Ramos (cell line): ENCODE data around the gene LMNA.

Experiments used
- in situ Hi-C: fragments of 300-500 bp; cut with MboI; formaldehyde crosslinking; loops from one replicate; pipeline ENCODE4 v1.14.3; 2022; ENCODE audit warnings: low sequenced_read_pairs; ENCODE audit not compliant: unreplicated experiment

LMNA gene

DNA sequence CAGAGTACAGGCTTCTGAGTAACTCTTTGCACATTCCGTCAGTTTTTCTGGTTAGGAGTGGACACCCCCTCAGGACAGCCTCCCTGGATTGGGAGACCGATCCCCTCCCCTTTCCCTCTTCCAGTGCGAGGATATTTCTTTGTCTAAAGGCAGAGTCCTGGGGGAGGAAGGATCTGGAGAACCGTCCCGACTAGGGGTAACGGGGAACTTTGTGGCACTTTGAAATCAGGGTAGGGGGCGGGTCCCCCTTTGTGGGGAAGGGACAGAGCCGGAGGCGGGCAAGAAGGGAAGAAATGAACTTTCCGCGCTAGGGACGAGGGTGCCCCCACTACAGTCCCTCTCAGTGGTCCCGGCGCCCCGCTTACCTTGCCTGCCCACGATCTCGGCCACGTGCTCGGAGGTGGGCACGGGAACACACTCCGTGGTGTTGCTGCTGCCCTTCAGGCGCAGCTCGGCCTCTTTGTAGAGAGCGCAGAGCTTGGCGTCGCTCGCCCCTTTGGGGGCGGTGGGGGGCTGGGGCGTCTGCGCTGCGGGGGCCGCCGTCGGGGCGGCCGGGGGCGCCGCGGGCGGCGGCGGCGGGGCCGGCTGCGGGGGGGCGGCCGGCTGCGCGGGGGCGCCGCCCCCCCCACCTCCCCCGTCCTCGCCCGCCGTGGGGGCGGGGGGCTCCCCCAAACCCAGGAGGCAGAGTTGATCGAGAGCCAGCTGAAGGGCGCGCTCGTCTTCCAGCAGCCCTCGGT, 33.2 kb upstream of the LMNA start:
- in situ Hi-C loops: no loop called here

DNA sequence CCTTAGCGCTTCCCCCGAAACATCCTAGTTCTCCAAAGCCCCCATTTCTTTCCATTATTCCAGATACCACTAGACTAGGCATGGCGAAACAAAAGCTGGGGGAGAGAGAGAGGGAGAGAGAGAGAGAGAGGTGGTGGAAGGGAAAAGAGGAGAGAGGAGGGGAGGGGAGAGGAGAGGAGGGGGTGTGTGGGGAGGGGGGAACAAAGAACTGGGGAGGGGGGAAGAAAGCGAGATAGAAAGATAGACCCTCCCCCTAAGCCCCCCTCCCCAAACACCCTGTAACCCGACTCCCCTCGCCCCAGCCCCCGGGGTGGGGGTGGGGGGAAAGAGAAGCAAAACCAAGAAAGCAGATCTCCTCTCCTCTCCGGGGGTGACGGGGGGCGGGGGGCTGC, 32.6 kb upstream of the LMNA start:
- in situ Hi-C loops: no loop called here

DNA sequence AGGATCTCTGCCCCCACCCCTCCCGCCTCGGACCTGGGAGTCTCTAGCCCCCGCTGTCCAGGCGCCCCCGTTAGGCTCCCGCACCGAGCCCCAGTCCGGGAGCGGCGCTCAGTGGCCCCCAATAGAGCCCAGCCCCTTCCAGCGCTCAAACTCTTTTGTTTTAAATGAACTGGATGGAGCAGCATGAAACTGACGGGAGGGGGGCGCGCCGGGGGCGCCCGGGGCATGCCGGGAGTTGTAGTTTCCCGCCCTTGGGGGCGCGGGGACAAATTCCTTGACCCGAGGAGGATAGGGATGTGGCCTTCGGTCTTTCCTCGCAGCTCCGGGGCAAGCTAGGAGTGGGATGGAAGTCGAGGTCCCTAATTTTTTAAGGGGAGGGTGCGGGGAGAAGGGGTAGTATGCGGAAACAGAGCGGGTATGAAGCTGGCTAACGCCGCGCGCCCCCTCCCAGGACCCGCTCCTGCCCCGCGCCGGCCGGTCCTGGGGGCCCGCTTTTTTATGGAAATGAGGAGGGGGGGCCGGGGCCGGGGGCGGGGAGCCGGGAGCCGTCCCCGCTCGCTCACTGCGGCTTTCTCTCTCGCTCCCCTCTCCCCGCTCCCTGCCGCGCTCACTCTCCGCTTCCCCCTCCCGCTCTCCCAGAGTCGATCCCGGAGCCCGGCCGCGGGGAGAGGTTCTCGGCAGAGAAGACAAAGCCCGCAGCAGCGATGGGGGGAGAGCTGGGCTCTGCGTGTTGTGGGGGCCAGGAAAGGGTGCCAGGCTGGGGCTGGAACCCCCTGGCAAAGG, 32.0 kb upstream of the LMNA start, which contains the start of gene MEX3A:
Gene MEX3A (minus strand): TSS at position 157 of the 783 bp plus-strand sequence. CDS start 467 bp downstream, outside the sequence.
- in situ Hi-C loops: no loop called here

DNA sequence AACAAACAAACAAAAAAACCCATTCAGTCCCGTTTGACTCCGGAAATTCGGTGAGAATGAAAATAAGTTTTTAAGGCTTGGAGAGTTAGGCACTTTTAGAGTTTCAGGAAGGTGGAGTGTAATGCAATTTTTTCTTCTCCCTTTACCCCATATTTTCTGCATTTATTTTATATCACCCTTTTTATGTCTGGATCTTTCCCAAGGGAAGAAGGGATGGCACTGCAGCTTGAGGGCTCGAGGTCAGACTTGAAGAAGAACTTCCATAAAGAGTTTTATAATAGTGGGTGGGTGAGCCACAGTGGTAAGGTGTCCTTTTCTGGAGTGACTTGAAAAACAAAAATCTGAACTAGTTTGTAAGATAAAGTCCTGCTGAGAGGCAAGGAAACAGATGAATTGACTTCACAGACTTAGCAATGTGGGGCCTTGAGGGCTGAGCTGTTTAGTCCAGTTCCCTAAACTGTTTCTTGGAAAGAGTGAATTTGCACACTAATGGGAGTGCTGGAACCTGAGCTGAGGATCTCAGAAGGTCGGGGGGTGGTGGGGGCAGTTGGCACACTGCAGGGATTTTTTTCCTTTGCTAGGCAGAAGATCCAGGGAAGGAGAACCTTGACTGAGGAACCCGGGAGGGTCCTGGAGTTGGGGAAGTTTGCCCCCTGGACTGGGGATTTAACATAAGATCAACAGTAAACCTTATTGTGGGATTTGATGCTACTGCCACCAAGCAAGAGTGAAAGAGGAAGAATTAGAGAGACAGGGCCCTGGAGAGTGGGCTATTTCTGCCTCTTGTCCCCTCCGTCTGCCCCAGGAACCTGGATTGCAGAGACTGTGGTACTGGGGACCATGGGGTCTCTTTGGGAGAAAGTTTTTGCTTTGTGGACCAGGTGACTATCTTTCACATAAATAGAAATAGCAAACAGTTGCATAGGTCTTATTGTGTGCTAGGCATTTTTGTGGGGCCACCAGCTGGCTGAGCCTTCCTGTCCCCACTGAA, 30.4 kb upstream of the LMNA start:
- in situ Hi-C loops: no loop called here

DNA sequence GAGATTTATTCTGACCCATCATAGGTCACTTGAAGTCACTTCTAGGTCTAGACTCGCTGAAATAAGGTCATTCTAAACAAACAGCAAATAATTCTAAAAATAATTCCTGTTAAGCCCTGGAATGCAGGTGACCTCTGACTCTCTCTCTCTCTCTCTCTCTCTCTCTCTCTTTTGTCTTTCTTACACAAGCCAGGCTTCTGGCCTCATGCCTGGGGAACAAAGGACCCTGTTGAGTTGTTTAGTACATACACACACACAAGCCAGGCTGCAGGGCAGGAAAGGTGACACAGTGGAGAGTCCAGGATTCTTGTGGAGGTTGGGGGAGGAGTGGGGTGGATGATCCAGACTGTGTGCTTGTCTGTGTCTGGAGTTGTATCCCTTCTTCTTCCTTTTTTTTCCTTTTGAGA, 28.3 kb upstream of the LMNA start:
- in situ Hi-C loops: no loop called here

DNA sequence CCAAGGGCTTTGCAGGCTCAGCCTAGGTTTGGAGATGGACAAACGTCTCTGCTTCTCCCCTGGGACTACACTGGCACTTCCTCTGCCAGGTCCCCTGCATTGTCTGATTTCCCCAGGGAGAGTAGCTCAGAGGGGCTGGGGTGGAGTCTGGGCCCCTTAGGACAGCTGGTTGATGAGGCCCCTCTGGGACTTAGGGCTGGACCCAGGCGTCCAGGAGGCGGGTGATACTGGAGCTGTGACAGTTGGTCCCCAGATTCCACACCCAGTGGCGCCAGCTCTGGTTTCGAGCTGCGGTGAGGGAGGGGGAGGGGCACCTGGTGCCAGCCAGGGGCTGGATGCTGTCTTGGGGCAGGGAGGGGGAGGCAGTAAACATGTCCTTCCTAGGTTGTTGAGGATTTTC, 24.8 kb upstream of the LMNA start:
- in situ Hi-C loops: loop anchor here (5.0 to 10.0 kb wide), 2 partner anchors 43 to 355 kb away; no protein-coding TSS in a partner anchor

DNA sequence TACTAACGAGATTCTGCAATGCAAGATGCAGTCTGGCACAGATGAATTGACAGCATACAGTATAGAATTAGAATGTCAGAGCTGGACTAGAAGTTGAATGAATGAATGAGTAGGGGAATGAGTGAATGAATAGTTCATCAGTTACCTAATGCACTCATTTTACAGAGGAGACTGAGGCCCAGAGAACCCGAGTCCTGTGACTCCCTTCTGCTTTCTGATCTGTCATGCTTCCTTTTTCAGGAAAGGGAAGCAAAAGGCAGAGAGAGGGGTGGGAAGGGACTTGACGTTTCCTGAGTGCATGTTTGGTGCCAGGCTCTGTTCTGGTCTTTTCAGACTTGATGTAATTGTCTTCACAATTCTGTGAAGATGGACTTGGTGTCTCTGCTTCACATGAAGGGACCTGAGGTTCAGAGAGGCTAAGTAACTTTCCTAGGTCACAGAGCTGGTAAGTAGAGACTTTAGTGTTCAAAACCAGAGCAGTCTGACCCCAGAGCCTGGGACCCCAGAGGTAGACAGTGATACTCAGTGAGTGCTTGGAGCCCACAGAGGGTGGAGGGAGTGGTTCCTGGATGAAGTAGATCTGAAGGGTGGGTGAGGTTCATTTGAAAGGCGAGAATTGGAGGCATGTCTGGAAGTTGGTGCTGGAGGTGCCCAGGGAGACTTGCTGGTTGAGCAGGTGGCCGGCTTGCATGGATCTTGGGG, 24.2 kb upstream of the LMNA start:
- in situ Hi-C loops: loop anchor here (5.0 to 10.0 kb wide), 2 partner anchors 42 to 355 kb away; no protein-coding TSS in a partner anchor

DNA sequence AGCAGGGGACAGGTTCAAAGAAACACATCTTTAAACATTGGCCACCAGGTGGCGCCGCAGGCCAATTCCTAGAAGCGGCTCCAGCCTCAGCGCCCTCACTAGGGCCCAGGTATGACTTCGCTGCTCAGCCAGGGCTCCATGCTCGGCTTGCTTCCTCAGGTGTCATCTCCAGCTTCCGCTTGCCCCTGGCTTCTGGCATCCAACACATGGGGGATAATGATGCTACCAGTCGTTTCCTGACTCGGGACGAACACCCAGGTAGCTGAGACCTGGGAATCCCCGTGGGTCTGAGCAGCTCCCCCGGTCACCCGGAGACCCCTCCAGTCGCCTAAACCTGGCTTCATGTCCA, 23.7 kb upstream of the LMNA start:
- in situ Hi-C loops: loop anchor here (5.0 to 10.0 kb wide), 2 partner anchors 41 to 354 kb away; no protein-coding TSS in a partner anchor

DNA sequence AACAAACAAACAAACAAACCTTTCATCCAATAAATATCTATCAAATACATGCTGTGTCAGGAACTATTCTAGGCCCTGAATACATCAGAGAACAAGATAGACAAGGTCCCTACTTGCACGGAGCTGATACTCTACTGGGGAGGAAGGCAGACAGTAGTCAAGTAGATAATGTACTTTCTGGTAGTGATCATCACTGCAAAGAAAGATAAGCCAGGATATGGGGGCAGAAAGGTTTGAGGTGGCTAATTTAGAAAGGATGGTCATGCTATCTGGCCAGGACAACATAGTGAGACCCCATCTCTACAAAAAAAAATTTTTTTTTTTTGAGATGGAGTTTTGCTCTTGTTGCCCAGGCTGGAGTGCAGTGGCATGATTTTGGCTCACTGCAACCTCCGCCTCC, 22.9 kb upstream of the LMNA start:
- in situ Hi-C loops: loop anchor here (5.0 to 10.0 kb wide), 2 partner anchors 41 to 353 kb away; no protein-coding TSS in a partner anchor

DNA sequence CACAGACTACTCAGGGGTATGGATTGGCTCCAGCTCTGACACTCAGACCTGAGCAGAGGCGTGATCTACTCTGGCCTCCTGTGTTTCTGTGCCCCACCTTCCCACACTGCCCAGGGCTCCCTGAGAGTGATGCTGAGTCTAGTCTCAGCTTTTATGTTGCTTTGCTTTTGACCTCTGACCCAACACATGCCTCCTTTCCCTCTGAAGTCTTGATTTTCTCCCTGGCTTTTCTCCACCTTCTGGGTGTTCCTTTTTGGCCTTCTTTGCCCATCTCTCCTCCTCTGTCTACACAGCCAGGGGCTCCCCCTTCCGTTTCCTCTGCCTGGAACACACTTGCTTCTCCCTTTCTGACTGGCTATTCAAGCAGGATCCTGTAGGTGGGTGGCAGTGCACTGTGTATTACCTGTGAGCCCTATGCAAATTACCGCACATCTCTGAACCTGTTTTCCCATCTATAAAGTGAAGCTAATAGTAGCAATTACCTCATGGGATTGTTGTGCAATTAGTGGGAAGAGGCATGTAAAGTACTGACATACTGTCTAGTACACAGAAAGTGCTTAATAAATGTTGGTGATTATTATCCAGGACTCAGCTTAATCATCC, 18.5 kb upstream of the LMNA start:
- in situ Hi-C loops: loop anchor here (10.0 kb wide), 1 partner anchor 349 kb away; no protein-coding TSS in a partner anchor

DNA sequence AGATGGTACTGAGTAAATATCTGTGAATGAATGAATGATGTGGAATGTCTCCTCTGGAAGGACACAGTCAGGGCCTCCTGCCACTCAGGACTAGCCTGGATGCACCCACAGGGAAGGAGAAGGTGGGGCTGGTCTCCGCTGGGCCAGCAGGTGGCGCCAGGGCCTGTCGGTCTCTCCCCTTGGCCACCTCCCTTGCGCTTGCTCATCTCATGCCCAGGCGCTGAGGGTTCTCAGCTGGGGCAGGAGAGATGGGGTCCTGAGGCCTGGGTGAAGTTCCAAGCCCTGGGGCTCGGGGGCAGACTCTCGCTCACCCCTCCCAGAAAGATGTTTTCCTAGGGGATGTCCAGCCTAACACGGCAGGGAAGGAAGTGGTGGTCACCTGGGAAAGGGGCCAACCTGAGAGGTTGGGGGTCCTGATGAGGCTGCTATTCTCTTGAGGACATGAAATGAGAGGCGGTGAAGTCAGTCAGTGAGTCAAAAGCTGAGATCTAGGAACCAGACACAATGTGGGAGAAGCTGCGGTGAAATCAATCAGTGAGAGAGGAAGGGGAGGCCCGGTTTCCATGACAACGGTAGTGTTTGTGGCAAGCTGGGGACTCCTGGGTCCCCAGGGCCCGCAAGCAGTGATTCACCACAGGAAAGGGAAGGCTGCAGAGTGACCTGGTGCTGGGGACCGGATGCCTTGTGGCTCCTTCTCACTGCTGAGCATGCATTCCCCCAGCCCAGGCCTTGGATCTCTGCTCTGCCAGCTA, 17.7 kb upstream of the LMNA start:
- in situ Hi-C loops: loop anchor here (10.0 kb wide), 1 partner anchor 348 kb away; no protein-coding TSS in a partner anchor

DNA sequence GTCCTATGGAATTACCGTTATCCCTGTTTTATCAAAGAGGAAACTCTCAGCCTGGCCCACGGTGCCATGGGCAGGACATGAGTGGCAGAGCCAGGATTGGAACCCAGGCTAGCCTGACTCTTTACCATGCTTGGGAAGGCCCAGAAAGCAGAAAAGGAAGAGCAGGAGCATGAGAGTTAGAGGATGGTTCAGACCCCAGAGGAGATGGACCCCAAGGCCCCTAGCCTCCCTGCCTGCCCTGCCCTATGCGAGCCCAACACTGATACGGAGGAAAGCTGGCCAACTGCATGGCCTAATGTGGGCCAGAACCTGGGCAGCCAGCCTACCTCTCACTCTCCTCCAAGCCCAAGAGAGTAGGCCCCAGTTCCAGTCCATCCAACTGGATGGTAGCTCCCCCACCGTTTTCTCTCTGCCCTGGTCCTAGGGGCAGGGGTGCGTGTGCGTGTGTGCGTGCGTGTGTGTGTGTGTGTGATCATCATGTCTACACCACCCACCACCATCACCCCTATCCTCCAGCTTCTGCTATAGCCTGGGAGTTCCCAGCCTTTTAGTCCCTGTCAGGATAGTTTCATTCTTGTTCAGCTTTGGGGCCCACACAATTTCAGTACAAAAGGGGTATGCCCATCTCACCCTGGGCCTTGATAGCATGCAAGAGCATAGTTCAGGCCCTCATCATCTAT, 16.9 kb upstream of the LMNA start:
- in situ Hi-C loops: loop anchor here (10.0 kb wide), 1 partner anchor 347 kb away; no protein-coding TSS in a partner anchor

DNA sequence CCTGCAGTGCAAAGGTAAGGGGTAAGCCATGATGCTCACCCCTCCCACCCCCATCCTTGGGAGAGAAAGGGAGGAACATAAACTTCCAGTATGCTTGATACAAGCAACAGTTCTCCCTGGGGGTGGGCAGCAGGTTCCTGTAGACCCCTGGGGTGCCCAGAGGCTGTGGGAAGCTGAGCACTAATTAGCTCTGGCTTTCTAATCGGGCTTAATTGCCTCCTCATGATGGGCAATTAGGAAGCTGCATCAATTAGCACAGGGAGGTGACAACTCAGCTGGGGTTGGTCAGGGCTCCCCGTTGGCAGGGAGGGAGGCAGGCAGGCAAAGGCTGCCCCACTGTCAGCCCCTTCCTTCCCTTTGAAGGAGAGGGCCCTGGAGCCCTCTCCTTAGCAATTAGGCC, 15.7 kb upstream of the LMNA start:
- in situ Hi-C loops: loop anchor here (10.0 kb wide), 1 partner anchor 346 kb away; no protein-coding TSS in a partner anchor

DNA sequence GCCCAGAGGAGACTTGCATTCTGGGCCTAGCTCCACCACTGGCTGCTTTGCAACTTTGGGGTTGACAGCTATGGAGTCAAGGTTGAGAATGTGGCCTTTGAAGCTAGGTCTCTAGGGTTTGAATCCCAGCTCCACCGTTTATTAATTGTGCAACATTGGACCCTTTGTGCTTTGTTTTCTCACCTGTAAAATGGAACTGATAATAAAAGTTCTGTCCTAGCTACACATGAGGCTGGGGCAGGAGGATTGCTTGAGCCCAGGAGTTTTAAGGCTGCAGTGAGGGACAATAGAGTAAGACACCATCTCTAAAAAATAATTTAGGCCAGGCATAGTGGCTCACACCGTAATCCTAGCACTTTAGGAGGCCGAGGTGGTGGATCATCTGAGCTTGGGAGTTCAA, 15.2 kb upstream of the LMNA start:
- in situ Hi-C loops: loop anchor here (10.0 kb wide), 1 partner anchor 346 kb away; no protein-coding TSS in a partner anchor

DNA sequence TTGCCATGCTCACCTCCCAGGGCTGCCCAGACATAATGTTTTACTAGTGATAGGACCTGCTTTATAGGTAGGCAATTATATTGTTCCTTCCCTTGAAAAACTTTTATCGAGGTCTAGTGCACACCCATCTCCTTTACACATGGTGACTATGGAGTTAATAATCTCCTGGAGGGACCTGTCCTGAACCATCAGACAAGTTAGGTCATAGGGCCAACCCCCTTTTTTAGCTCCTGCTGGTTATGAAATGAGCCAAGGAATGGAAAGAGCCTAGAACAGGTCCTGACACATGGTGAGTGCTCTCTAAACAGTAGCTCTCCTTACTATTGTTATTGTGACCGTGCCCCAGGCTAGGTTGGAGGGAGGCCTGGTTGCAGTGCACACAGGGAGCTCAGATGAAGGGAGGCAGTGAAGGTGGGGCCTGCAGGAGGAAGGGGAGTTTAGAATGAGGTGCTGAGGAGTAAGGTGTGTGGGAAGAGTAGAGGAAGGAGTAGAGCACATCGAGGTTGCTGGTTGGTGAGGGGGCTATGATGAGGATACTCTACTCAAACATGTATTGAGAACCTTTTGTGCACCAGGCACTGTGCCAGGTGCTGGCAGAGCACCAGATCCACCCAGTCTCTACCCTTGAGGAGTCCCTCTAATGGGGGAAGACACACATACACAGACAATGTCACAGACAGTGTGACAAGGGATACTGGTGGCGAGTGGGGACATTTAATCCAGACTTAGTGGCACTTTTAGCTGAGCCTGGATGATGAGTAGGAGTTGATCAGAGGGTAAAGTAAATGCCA, 14.1 kb upstream of the LMNA start:
- in situ Hi-C loops: no loop called here

DNA sequence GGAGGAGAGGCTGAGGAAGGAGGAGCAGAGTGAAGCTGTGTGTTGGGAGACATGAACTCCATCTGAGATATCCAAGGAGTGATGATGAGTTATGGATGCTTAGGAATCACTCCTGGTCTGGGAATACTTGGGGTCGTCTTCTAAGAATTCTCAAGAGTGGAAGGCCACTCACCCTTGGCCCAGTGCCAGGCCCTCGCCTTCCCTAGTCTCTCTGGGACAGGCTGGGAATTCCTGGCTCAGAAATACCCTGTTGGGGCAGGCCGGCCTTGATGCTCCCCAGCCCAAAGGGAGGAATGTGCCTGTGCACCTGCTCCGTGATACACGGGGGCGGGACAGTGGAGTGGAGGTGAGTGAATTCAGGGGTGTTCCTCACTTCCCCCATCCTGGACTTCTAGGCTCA, 12.6 kb upstream of the LMNA start:
- in situ Hi-C loops: no loop called here
